Measurements from ENCODE around the gene IFIT1.
"Not testable (repeated sequence)": the region's sequence is repeated elsewhere in the genome, so short reads cannot be mapped to it uniquely, and the experiment has no call there.

IFIT1 gene, protein sequence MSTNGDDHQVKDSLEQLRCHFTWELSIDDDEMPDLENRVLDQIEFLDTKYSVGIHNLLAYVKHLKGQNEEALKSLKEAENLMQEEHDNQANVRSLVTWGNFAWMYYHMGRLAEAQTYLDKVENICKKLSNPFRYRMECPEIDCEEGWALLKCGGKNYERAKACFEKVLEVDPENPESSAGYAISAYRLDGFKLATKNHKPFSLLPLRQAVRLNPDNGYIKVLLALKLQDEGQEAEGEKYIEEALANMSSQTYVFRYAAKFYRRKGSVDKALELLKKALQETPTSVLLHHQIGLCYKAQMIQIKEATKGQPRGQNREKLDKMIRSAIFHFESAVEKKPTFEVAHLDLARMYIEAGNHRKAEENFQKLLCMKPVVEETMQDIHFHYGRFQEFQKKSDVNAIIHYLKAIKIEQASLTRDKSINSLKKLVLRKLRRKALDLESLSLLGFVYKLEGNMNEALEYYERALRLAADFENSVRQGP

DNA sequence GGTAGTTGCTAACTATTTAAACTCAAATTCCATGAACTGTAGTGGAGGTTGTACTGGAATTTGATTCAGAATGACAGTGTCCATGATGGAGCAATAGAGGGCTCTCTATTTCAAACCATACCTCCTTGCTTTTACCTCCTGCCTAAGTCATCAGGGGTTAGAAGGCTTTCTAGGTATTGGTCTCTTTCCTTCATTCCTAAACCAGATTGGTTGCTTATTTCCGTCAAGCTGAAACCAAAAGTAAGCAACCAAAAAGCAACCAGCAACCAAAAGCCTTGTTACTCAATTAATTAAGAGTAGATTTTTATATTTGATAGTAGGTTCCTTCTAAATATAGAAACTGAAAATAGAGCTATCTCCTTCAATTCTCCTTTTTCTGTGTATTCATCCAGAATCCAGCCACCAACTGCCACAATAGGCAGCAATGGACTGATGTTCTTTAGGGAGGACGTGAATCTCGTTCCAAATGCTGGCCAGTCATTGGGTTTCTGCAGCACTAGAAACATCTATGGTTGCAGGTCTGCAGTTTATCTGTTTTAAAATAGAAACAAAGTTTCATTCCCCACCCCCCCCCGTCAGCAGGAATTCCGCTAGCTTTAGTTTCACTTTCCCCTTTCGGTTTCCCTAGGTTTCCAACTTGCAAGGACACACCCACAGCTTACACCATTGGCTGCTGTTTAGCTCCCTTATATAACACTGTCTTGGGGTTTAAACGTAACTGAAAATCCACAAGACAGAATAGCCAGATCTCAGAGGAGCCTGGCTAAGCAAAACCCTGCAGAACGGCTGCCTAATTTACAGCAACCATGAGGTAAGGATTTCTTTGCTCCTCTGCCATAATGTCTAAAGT, at the start of gene IFIT1:
TSS of gene IFIT1 (plus strand) at position 717 of the 850 bp plus-strand sequence. CDS start at position 807, 90 bp downstream.
- peak; percentile 55 for DNase-seq (ENCODE audit: low read depth)

DNA sequence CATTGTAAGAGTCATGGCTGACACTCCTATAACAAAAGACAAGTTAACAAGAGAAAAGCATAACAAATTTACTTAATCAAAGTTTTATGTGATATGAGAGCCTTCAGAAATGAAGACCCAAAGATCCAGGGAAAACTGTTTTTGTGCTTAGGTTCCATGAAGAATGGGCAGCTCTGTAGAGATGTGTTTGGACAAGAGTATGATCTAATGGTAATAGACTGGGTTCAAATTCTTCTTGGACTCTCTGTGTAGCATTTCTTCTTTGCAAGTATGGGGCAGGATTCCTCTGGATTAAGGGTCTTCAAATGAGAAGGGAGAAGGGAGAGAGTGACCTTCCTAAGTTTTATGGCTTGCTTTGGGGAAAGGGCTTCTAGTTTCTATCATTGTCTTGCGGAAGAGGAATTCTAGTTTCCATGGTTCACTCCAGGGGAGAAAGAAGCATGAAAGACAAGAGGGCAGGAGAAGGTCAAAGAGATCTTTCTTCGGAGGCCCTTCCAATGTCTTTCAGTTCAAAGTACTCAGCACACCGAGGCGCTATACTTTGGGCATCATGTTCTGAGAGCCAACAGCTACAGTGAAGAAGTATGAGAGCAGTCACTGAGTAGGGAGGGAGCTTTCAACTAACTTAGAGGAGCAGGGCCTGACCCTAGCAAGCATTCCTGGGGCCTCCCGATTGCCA, 49.2 kb upstream of the IFIT1 start:
- DNase-seq (ENCODE audit: low read depth), result no peak

DNA sequence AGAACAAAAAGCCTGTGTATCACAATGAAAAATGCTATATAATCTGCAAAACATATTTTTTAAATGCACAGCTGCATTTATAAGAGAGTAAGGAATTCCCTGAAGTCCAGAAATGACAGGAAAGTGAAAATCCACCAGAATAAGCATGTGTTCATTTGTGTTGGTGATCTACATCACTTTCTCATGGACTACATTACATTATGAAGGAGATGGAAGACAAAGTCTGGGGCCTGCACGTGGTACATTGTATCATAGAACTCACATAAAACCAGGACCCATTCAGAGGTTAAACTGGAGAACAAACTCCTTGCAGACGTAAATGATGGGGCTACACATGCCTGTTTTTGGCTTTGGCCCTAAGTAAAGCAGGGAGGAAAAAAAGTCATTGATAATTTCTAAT, 48.3 kb upstream of the IFIT1 start:
- DNase-seq (ENCODE audit: low read depth), result no peak

DNA sequence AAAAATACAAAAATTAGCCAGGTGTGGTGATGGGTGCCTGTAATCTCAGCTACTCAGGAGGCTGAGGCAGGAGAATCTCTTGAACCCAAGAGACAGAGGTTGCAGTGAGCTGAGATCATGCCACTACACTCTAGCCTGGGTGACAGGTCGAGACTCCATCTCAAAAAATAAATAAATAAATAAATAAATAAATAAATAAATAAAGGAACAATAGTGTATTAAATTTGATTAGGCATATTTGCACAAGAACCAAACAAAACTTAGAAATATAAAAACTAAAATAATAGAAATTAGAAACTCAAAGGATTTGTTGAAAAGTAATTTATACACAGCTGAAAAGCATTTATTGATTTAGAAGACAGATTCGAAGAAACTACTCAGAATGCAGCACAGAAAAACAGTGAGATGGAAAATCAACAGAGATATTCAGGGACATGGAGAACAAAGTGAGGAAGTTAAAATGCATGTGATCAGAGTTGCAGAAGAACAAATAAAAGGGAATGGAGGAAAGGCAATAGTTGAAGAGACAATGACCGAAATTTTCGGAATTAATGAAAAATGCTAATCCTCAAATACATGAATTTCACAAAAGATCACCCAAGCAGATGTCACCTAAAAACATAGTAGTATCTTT, 46.9 kb upstream of the IFIT1 start:
- DNase-seq (ENCODE audit: low read depth), result no peak

DNA sequence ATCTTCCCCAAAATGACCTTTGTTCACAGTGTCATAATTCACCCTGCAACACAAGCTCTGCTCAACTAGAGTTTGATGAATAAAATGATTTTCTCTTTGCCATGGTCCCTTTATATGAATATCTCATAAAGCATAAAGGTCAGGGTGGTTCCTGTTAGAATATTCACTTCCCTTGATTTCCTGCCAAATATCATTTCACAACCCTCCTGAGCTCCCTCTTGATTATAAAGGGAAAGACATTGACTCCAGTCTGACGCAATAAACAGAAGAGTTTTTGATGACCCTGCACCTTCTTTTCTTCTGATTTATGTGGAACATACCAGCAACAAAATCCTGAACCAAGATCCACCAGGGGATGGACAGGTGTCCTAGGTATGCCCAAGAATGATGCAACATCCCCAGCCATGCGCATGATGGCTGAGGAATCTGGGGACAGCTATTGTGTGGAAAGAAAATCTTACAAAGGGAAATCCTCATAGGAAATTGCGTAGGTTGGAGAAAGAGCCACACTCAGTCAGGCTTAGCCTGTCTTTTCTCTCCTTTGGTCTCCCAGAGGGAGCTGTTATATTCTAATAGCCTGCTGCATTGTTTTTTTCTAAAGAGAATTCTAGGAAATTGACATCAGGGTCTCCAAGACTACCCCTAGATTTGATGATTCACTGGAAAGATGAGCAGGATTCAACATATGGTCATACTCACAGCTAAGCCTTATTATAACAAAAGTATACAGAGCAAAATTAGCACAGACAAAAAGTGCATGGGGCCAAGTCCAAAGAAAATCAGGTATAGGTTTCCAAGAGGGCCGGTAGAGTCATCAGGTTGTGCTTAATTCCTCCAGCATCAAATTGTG, 45.8 kb upstream of the IFIT1 start:
- DNase-seq (ENCODE audit: low read depth), result no peak

DNA sequence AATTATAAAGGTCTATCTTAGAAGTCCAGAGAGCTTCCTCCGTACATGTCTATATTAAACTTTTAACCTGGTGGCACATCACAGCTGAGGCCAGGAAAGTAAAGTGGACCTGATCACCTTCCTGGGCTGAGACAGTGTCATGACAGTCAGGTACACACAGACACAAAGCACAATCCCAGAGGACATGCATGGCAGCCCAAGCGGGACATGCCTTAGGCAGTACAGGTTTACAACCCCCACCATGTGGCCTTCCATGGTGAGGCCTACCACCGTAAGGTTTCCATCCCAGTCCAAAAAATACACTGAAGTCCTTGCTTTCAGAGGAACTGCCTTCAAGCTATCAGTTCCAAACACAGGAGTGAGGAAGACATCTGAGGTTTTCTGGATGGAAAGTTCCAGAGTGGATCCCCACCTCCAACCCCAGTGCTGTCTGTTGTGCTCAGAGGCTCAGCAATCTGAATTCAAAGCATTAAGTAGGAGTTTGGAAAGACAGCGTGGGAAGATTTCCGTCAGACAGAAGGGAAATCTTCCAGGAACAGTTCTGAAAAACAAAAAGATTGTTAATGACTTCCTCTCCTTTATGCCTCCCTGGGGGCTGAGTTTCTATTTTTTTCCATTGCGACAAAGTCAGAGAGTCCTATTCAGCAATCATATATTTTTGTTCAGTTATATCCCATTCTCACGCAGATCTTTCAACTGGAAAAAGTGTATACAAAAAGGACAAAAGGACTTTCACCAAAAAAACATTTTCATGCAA, 44.5 kb upstream of the IFIT1 start:
- no peak for DNase-seq (ENCODE audit: low read depth)

DNA sequence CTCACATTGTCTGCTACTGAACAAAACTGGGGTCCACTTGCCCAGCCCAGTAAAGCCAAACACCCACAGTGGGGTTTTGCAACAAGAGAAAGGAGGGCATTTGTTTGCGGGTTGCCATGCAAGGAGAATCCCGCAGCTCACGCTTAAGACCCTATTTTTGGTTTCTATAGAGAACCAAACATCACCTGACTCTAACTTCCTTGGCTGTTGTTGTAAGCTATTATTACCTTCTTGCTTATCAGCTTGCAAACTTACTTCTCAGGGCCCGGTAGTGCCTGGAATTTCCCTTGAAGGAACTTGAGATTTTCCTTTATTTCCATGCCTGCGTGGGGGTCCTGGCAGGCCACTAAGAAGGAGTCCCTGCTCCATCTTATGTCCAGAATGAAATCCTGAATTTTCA, 43.9 kb upstream of the IFIT1 start:
- no peak for DNase-seq (ENCODE audit: low read depth)

DNA sequence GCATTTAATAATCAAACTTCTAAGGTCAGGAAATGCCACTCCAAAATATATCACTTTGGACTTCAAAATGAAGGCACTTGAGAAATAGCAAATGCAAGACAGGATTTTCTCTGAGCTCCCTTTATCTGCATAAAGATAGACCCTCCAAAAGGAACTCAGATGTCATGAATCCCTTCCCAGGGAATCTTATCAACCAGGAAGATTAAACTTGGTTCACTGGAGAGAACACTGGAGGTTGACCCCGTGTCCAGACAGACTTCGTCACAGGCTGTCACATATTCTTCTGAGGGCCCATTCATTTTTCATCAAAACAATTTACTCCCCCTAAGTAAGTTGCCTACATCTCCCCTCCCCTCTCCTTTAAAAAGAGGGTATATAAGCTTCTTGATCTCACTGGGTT, 43.4 kb upstream of the IFIT1 start:
- DNase-seq (ENCODE audit: low read depth), result no peak

DNA sequence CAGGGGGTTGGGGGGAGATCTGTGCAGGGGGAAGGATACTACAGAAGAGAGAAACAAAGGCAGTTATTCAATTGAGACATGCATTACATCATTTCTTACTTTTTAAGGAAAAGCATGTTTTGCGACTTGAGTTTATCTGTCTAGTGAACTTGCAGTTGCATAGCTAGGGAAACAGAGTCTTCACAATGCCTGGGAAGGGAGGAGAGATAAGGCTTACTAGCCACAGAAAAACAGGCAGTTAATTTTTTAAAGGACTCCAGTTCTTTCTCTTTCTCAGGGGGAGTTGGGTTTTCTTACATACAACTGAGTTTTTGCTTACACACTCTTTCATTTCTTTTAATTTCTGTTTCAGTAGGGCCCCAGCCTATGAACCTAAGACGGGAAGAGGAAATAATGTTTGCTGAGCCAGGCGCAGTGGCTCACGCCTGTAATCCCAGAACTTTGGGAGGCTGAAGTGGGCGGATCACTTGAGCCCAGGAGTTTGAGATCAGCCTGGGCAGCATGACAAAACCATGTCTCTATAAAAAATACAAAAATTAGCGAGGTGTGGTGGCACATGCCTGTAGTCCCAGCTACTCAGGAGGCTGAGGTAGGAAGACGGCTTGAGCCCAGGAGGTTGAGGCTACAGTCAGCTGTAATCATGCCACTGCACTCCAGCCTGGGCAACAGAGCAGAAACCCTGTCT, 41.6 kb upstream of the IFIT1 start:
- not testable (repeated sequence) for DNase-seq (ENCODE audit: low read depth)

DNA sequence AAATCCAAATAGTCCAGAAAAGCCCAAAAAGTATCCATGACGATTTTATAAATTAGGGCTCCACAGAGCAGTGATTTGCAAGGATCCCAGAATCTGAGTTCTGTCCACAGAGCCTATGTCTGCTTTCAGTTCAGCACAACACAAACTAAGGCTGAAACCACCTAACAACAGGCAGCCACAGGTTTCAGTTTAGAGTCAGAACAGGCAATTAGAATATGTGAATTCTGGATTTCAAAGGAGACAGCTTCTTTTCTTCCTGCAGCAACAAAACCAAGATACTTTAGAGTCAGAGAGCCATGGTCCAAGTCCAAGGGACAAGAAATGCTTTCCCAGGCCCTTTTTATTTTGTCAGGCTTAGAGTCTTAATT, 41.0 kb upstream of the IFIT1 start:
- DNase-seq (ENCODE audit: low read depth), result no peak

DNA sequence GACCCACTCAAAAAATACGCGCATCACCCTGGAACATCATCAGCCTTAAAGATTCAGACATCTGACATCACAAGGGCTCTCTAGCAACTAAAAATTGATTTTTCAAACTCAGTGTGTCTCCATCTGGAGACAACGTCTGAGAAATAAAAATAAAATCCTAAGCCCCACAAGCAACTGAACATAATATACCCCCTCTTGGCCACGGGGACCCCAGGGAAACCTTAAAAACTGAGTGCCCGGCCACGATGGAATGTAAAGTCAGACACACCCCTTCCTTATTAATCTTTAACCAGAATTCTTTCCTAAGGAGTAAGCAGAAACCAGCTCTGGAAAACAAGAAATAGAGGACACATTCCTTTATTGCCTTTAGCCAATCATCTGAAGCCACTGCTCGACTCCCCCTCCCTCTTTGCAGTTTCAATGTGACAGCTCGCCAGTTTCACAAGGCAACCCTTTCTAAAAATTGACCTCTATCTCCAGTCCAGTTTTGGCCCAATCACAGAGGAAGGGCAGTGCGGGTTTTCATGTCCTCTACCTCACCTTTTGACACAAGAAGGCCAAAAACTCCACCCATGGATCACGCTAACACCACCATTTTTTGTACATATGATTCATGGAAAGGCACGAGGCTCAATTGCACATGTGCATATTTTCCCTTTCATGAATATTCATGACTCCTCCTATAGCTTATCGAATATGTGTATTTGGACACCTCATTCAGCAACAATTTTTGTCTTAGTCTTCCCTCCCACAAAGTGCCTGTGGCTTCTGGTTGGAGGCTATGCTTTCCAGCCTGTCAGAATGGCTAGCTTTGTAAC, 40.4 kb upstream of the IFIT1 start:
- no peak for DNase-seq (ENCODE audit: low read depth)

DNA sequence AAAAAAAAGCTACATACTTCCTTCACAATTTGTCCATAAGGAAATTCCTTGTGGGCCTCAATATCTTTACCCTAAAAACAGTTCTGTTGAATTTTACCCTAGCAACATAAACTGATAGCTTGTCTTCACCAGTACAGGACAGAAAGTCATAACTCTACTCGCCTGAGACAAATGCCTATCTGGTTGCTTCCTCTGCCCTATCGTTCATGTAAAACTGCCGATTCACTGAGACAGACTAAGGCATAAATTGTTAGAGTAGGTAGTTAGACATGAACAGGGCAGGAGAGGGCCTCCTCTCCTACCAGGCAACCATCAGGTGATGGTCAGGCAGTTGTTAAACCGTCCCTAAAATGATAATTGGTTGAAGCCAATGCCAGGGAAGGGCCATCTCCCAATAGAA, 39.6 kb upstream of the IFIT1 start:
- no peak for DNase-seq (ENCODE audit: low read depth)

DNA sequence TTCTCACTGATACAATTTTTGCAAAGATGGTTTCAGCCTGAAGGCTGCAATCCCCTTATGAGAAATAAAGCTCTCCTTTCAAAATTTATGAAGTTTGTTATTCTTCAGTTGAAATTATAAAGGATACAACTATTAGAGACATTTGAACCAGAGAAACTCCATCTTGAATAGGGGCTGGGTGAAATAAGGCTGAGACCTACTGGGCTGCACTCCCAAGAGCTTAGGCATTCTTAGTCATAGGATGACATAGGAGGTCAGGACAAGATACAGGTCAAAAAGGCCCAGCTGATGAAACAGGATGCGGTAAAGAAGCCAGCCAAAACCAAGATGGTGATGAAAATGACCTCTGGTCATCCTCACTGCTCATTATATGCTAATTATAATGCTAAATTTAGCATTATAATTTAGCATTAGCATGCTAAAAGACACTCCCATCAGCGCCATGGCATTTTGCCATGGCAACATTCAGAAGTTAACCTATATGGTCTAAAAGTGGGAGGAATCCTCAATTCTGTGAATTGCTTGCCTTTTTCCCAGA, 37.0 kb upstream of the IFIT1 start:
- no peak for DNase-seq (ENCODE audit: low read depth)

DNA sequence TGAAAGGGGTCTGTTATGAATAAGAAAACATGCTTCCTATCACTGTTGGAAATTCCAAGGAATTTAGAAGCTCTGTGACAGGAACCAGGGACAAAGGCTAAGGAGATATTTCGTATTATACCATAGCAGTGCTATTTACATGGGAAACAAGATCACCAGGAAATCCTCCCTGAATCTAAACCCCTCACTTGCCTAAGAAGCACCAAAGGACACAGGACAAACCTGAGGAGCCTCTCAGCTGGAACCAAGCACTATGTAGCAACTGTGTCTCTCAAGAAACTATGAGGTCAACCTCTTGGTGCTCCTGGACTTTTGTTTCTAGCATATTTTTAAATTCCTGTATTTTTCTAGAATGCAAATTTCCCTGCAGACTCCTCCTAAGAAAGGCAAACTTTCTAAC, 35.3 kb upstream of the IFIT1 start:
- no peak for DNase-seq (ENCODE audit: low read depth)

DNA sequence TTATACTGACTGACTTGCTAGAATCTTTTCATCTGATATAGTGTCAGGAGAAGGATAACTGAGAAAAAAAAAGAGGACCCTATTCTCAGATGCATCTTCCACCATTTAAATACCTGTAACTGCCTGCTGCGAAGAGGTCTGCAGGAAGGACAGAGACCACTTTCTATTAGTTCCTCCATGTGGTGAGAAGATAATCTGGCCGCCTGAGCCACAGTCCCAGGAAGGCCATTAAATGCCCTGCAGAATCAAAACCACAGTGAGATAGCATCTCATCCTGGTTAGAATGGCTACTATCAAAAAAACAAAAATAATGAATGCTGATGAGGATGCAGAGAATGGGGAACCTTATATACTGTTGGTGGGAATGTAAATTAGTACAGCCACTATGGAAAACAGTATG, 34.4 kb upstream of the IFIT1 start:
- no peak for DNase-seq (ENCODE audit: low read depth)

DNA sequence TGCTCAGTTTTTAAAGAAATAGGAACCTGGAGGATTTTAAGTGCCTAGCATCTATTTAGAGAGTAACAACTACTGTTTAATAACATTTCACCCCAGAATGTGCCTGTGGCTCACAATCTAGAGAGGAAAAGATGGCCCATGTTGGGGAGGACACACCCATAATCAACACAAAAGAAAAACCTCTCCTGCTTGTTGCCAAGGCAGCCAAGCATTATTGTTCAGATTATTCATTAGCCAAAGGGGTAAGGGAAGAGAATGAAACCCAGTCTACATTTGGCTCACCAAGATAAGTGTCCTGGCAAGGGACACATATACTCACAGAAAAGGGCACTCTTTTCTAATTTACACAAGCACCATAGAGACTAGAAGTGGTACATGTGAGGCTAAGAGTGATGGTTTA, 32.3 kb upstream of the IFIT1 start:
- DNase-seq (ENCODE audit: low read depth), result no peak

DNA sequence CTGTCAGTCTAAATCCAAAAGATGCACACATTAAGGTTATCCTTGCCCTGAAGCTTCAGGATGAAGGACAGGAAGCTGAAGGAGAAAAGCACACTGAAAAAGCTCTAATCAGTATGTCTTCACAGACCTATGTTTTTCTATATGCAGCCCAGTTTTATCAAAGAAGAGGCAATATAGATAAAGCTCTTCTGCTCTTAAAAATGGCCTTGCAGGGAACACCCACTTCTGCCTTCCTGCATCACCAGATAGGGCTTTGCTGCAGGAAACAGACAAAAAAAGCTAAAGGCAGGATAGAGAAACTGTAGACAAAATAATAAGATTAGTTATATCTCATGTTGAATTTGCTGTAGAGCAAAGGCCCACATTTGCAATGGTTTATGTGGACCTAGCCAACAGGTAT, 29.5 kb upstream of the IFIT1 start:
- no peak for DNase-seq (ENCODE audit: low read depth)

DNA sequence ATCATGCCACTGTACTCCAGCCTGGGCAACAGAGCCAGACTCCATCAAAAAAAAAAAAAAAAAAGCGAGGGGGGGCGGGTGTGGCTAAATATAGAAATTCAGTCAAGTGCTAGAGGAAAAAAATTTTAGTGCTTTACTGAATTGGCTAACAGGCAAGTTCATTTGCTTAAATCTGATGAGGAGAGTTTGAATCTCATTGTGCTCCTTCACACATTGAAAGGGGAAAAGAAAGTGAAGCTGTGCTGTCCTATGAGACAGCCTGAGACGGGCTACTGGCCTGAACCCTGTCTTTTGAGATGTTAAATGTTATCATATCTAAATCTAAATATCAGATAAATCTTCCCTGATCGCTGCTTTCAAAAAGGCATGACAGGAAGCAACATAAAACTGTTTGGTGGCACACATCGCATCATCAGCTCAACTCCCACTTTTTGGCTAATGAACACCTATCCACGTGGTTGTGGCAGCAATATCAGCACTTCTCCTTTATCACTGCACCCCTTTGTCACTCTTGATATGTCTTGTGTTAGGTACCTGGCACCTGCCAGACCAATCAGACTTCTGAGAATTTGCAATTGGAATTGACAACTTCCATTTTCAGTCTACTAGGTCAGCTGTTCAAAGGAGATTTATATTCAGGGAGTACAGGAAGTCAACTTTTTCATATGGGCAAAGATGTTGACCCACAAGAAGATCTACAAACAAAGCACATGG, 28.5 kb upstream of the IFIT1 start:
- no peak for DNase-seq (ENCODE audit: low read depth)

Data from T-helper 22 cell (primary cell).